Measurements from ENCODE around the gene GFAP.

The GFAP gene

GRCh38 chr17:44900894-44901293, 14.4 kb downstream of the GFAP start (continued):
- no peak for TF ChIP-seq ZNF362 (tag by site-specific recombination; IDR thresholded peaks at IDR 0.05)
- no peak for TF ChIP-seq ZNF311 (tag by site-specific recombination; IDR thresholded peaks at IDR 0.05; ENCODE audit: borderline replicate concordance)
- TF ChIP-seq ZNF621 (tag by site-specific recombination; IDR thresholded peaks at IDR 0.05), result no peak
- TF ChIP-seq ZNF660 (tag by site-specific recombination; IDR thresholded peaks at IDR 0.05), result peak; percentile 93; the same call in 1 of the 2 replicates
- TF ChIP-seq SP3 (tag by site-specific recombination; IDR thresholded peaks at IDR 0.05), result 0 out of 2 replicates have a peak, but pooled peaks have one; percentile 18
- peak; percentile 22; the same call in 1 of the 2 replicates for TF ChIP-seq ZNF76 (tag by site-specific recombination; IDR thresholded peaks at IDR 0.05; ENCODE audit: borderline replicate concordance, low read depth)
- peak; percentile 92 for TF ChIP-seq PRDM1 (tag by site-specific recombination; IDR thresholded peaks at IDR 0.05)
- TF ChIP-seq ZBTB20 (tag by site-specific recombination; IDR thresholded peaks at IDR 0.05), result peak; percentile 74
- TF ChIP-seq ZNF366 (tag by site-specific recombination; conservative IDR thresholded peaks at IDR 0.05), result peak; percentile 69
- peak; percentile 95 for TF ChIP-seq ZBTB44 (tag by site-specific recombination; IDR thresholded peaks at IDR 0.05)
- TF ChIP-seq SP7 (tag by site-specific recombination; IDR thresholded peaks at IDR 0.05), result peak; percentile 57
- TF ChIP-seq ZSCAN30 (tag by site-specific recombination; IDR thresholded peaks at IDR 0.05), result peak; percentile 64
- no peak for TF ChIP-seq ZNF626 (tag by site-specific recombination; IDR thresholded peaks at IDR 0.05)
- TF ChIP-seq, protein P1, sequence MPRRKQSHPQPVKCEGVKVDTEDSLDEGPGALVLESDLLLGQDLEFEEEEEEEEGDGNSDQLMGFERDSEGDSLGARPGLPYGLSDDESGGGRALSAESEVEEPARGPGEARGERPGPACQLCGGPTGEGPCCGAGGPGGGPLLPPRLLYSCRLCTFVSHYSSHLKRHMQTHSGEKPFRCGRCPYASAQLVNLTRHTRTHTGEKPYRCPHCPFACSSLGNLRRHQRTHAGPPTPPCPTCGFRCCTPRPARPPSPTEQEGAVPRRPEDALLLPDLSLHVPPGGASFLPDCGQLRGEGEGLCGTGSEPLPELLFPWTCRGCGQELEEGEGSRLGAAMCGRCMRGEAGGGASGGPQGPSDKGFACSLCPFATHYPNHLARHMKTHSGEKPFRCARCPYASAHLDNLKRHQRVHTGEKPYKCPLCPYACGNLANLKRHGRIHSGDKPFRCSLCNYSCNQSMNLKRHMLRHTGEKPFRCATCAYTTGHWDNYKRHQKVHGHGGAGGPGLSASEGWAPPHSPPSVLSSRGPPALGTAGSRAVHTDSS (tag by site-specific recombination; IDR thresholded peaks at IDR 0.05), result no peak
- TF ChIP-seq ZNF692 (tag by site-specific recombination; IDR thresholded peaks at IDR 0.05), result peak; percentile 78
- TF ChIP-seq ZNF629 (tag by site-specific recombination; IDR thresholded peaks at IDR 0.05), result peak; percentile 90

GRCh38 chr17:44899074-44899782, 16.1 kb downstream of the GFAP start, which contains the start of gene EFTUD2:
Gene EFTUD2 (minus strand): TSS chr17:44899445. CDS start chr17:44894521, 4,924 bp downstream.
- POLR2A ChIA-PET, result interaction anchor here (0.6 to 2.1 kb wide), 15 partner anchors 14 to 367 kb away, joined by 3 to 10 read pairs (median 4); partner anchors contain the start of genes HEXIM1, HEXIM2, KIF18B and NMT1
- Histone ChIP-seq H3K9me3 (ENCODE audit: control insufficient read depth, insufficient read depth, low read depth, low read length) (no peaks in the 10 kb centered on the region), H3K4me3 (ENCODE audit: low read depth, low read length) (peak within 1 kb of the TSS; percentile 74), H3K27ac (ENCODE audit: extremely low read depth, low read depth, low read length) (peak within 1 kb of the TSS; percentile 93), H3K36me3 (ENCODE audit: control insufficient read depth in 2 of 2, insufficient read depth in 1 of 2, low read length in 2 of 2) (peaks cover 10 to 32% of the 10 kb centered on the region in 2 experiments), H3K4me1 (ENCODE audit: control insufficient read depth, insufficient read depth, low read length) (peaks cover 24% of the 10 kb centered on the region)
- CTCF ChIA-PET, result interaction anchor here (0.6 to 8.3 kb wide), 12 partner anchors 13 to 298 kb away, joined by 3 to 74 read pairs (median 4); partner anchors contain the start of genes ACBD4 and DCAKD
- TF ChIP-seq ZNF132 (tag by site-specific recombination; IDR thresholded peaks at IDR 0.05; ENCODE audit: borderline replicate concordance) (no peak), ZNF837 (tag by site-specific recombination; IDR thresholded peaks at IDR 0.05) (no peak), ZNF623 (tag by site-specific recombination; IDR thresholded peaks at IDR 0.05) (no peak), ZNF776 (tag by site-specific recombination; IDR thresholded peaks at IDR 0.05; ENCODE audit: borderline replicate concordance) (no peak), ZNF654 (tag by site-specific recombination; IDR thresholded peaks at IDR 0.05; ENCODE audit: low read depth) (no peak), ZNF624 (tag by site-specific recombination; IDR thresholded peaks at IDR 0.05) (no peak), ZBTB7A (tag by site-specific recombination; IDR thresholded peaks at IDR 0.05; ENCODE audit: low read depth) (peak; percentile 76; the same call in 1 of the 2 replicates), ZFP41 (tag by site-specific recombination; IDR thresholded peaks at IDR 0.05; ENCODE audit: borderline replicate concordance) (no peak), ZNF140 (tag by site-specific recombination; IDR thresholded peaks at IDR 0.05) (no peak), ZNF660 (tag by site-specific recombination; IDR thresholded peaks at IDR 0.05) (peak; percentile 86)
- TF ChIP-seq, protein P2, sequence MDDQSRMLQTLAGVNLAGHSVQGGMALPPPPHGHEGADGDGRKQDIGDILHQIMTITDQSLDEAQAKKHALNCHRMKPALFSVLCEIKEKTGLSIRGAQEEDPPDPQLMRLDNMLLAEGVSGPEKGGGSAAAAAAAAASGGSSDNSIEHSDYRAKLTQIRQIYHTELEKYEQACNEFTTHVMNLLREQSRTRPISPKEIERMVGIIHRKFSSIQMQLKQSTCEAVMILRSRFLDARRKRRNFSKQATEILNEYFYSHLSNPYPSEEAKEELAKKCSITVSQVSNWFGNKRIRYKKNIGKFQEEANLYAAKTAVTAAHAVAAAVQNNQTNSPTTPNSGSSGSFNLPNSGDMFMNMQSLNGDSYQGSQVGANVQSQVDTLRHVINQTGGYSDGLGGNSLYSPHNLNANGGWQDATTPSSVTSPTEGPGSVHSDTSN (CRISPR knock-in tag; IDR thresholded peaks at IDR 0.05), result peak; percentile 93
- TF ChIP-seq, protein P3, sequence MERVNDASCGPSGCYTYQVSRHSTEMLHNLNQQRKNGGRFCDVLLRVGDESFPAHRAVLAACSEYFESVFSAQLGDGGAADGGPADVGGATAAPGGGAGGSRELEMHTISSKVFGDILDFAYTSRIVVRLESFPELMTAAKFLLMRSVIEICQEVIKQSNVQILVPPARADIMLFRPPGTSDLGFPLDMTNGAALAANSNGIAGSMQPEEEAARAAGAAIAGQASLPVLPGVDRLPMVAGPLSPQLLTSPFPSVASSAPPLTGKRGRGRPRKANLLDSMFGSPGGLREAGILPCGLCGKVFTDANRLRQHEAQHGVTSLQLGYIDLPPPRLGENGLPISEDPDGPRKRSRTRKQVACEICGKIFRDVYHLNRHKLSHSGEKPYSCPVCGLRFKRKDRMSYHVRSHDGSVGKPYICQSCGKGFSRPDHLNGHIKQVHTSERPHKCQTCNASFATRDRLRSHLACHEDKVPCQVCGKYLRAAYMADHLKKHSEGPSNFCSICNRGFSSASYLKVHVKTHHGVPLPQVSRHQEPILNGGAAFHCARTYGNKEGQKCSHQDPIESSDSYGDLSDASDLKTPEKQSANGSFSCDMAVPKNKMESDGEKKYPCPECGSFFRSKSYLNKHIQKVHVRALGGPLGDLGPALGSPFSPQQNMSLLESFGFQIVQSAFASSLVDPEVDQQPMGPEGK (tag by site-specific recombination; IDR thresholded peaks at IDR 0.05), result peak; percentile 76

Data from HEK293 (cell line).